WTC11 (cell line): ENCODE data around the gene SRCIN1. TPM values are rescaled to one million over a fixed set of nuclear protein-coding genes. Genes with fewer than 3 reads are reported as not detected.

Experiments
- ATAC-seq: fragments of 200-7000 bp; cut with Tn5 transposase; 2 replicates; pipeline ENCODE4 v1.10.0; 2021; ENCODE audit warnings: mild to moderate bottlenecking, moderate library complexity
- CTCF ChIA-PET: fragments of 300-600 bp; sonication (Branson Sonifier 250); formaldehyde crosslinking; loops from one replicate; lab custom pipeline; 2021; ENCODE audit warnings: antibody characterized with exemption; lab: Charles Lee
- POLR2A ChIA-PET: fragments of 350-600 bp; sonication (Branson Sonifier 250); formaldehyde crosslinking; loops from one replicate; lab custom pipeline; 2021; ENCODE audit warnings: antibody characterized with exemption; lab: Charles Lee
- DNase-seq: peaks from one replicate; pipeline ENCODE4 v3.0.0; 2021; ENCODE audit warnings: low spot score
- H3K27ac Mint-ChIP-seq: 2 replicates; pipeline ENCODE4 v1.8.0; 2021; ENCODE audit warnings: mixed read lengths
- H3K27me3 Mint-ChIP-seq: 2 replicates; pipeline ENCODE4 v1.8.0; 2021; ENCODE audit warnings: low read depth, mild to moderate bottlenecking, moderate library complexity, mixed read lengths
- H3K36me3 Mint-ChIP-seq: 2 replicates; pipeline ENCODE4 v1.8.0; 2021; ENCODE audit warnings: mixed read lengths
- H3K4me1 Mint-ChIP-seq: 2 replicates; pipeline ENCODE4 v1.8.0; 2022; ENCODE audit warnings: mixed read lengths
- H3K4me3 Mint-ChIP-seq: 2 replicates; pipeline ENCODE4 v1.8.0; 2021; ENCODE audit warnings: mild to moderate bottlenecking, moderate library complexity, mixed read lengths
- H3K9me3 Mint-ChIP-seq: 2 replicates; pipeline ENCODE4 v1.8.0; 2021; ENCODE audit warnings: mixed read lengths
- ATF1 ChIP-seq: sonication (generic); formaldehyde crosslinking; IDR thresholded peaks from 2 replicates; pipeline ENCODE4 v1.8.1; 2023; ENCODE audit warnings: mild to moderate bottlenecking, moderate library complexity, missing genetic modification reagents
- CDX4 ChIP-seq: fragments of 250-450 bp; sonication (Bioruptor Pico); IDR thresholded peaks from 2 replicates; pipeline ENCODE4 v1.9.0; 2021; ENCODE audit warnings: moderate library complexity, mild to moderate bottlenecking, inconsistent platforms, borderline replicate concordance
- ERG ChIP-seq: fragments of 250-450 bp; sonication (Bioruptor Pico); IDR thresholded peaks from 2 replicates; pipeline ENCODE4 v1.8.0; 2021; ENCODE audit warnings: mild to moderate bottlenecking
- GABPB1 ChIP-seq: sonication (generic); formaldehyde crosslinking; IDR thresholded peaks from 2 replicates; pipeline ENCODE4 v1.8.1; 2023; ENCODE audit warnings: mild to moderate bottlenecking, missing genetic modification reagents
- GTF2I ChIP-seq: fragments of 250-450 bp; sonication (Bioruptor Pico); conservative IDR thresholded peaks from 2 replicates; pipeline ENCODE4 v1.4.0; 2021; ENCODE audit warnings: mild to moderate bottlenecking
- MAX ChIP-seq: sonication (generic); formaldehyde crosslinking; IDR thresholded peaks from 2 replicates; pipeline ENCODE4 v1.8.0; 2022; ENCODE audit warnings: mild to moderate bottlenecking, missing genetic modification reagents
- MLX ChIP-seq: sonication (generic); formaldehyde crosslinking; IDR thresholded peaks from 2 replicates; pipeline ENCODE4 v1.8.1; 2023; ENCODE audit warnings: mild to moderate bottlenecking, missing genetic modification reagents, moderate library complexity
- NFYB ChIP-seq: sonication (generic); formaldehyde crosslinking; conservative IDR thresholded peaks from 2 replicates; pipeline ENCODE4 v1.8.0; 2022; ENCODE audit warnings: low read depth, missing genetic modification reagents
- NR3C1 ChIP-seq: sonication (generic); formaldehyde crosslinking; conservative IDR thresholded peaks from 2 replicates; pipeline ENCODE4 v1.8.1; 2023; ENCODE audit warnings: low read depth, mild to moderate bottlenecking, missing genetic modification reagents
- OVOL2 ChIP-seq: fragments of 250-450 bp; sonication (Bioruptor Pico); IDR thresholded peaks from 2 replicates; pipeline ENCODE4 v1.9.0; 2021; ENCODE audit warnings: mild to moderate bottlenecking, borderline replicate concordance
- SMAD3 ChIP-seq: sonication (generic); formaldehyde crosslinking; IDR thresholded peaks from 2 replicates; pipeline ENCODE4 v1.8.0; 2022; ENCODE audit warnings: missing genetic modification reagents, mild to moderate bottlenecking, borderline replicate concordance
- TEAD1 ChIP-seq: sonication (generic); formaldehyde crosslinking; IDR thresholded peaks from 2 replicates; pipeline ENCODE4 v1.8.0; 2022; ENCODE audit warnings: mild to moderate bottlenecking, missing genetic modification reagents
- TEAD4 ChIP-seq: sonication (generic); formaldehyde crosslinking; IDR thresholded peaks from 2 replicates; pipeline ENCODE4 v1.8.0; 2022; ENCODE audit warnings: mild to moderate bottlenecking, missing genetic modification reagents
- ZBTB43 ChIP-seq: sonication (generic); formaldehyde crosslinking; IDR thresholded peaks from 2 replicates; pipeline ENCODE4 v1.8.1; 2023; ENCODE audit warnings: mild to moderate bottlenecking, missing genetic modification reagents
- ZNF232 ChIP-seq: sonication (generic); formaldehyde crosslinking; IDR thresholded peaks from 2 replicates; pipeline ENCODE4 v1.8.0; 2022; ENCODE audit warnings: mild to moderate bottlenecking, missing genetic modification reagents
- ZNF263 ChIP-seq: sonication (generic); formaldehyde crosslinking; IDR thresholded peaks from 2 replicates; pipeline ENCODE4 v1.8.1; 2022; ENCODE audit warnings: low read depth, mild to moderate bottlenecking, moderate library complexity, missing genetic modification reagents
- ZNF281 ChIP-seq: sonication (generic); formaldehyde crosslinking; IDR thresholded peaks from 2 replicates; pipeline ENCODE4 v1.8.0; 2023; ENCODE audit warnings: mild to moderate bottlenecking, missing genetic modification reagents
- ZNF423 ChIP-seq: fragments of 250-450 bp; sonication (Bioruptor Pico); IDR thresholded peaks from 2 replicates; pipeline ENCODE4 v2.1.2; 2022; ENCODE audit warnings: mild to moderate bottlenecking, moderate library complexity
- total RNA-seq: library from RNA; stranded (reverse); gene quantifications from 3 replicates; pipeline ENCODE4 v1.2.3, GENCODE V29; 2021

SRCIN1 gene
- total RNA-seq, 1 experiment from 2014 or later = 17.3 TPM

- TF ChIP-seq CDX4 (CRISPR knock-in tag) = no peak
- TF ChIP-seq, all 79 proteins: peak for 0
Observed at GRCh38 chr17:38616361-38616760, 10.6 kb upstream of the SRCIN1 start (continued).

- H3K9me3 Mint-ChIP-seq = peaks cover 13% of the 10 kb centered on the region
- no peak for TF ChIP-seq TEAD4
- TF ChIP-seq ZNF281 (CRISPR knock-in tag) = peak; percentile 29; the same call in 1 of the 2 replicates
- peak; percentile 83 for TF ChIP-seq GABPB1 (CRISPR knock-in tag)
- peak overlapping the region; percentile 31; the same call in 1 of the 2 replicates for H3K27ac Mint-ChIP-seq
- ATAC-seq = no peak
- H3K36me3 Mint-ChIP-seq = peaks cover 14% of the 10 kb centered on the region
- H3K27me3 Mint-ChIP-seq = peaks cover 16% of the 10 kb centered on the region
- ChIA-PET POLR2A (interaction anchor here (0.6 kb wide), 1 partner anchor 49 kb away, joined by 3 read pairs; no protein-coding TSS in a partner anchor), CTCF (interaction anchor here (0.6 to 2.1 kb wide), 7 partner anchors 12 to 73 kb away, joined by 3 to 11 read pairs (median 4); no protein-coding TSS in a partner anchor)
- DNase-seq = no peak
- H3K4me3 Mint-ChIP-seq = no peak overlapping the region
- peaks cover 57% of the 10 kb centered on the region for H3K4me1 Mint-ChIP-seq
Observed at GRCh38 chr17:38613981-38614779, 8.4 kb upstream of the SRCIN1 start.

- TF ChIP-seq MAX (CRISPR knock-in tag) (no peak), SMAD3 (CRISPR knock-in tag) (no peak), ZNF232 (CRISPR knock-in tag) (no peak), OVOL2 (CRISPR knock-in tag) (no peak), ZNF263 (CRISPR knock-in tag) (no peak), ATF1 (no peak), ZBTB43 (CRISPR knock-in tag) (no peak), TEAD1 (no peak), NFYB (CRISPR knock-in tag) (no peak)
- ChIA-PET POLR2A (interaction anchor here (0.6 kb wide), 1 partner anchor 49 kb away, joined by 3 read pairs; no protein-coding TSS in a partner anchor), CTCF (interaction anchor here (0.9 to 2.1 kb wide), 5 partner anchors 11 to 55 kb away, joined by 3 to 11 read pairs (median 9); no protein-coding TSS in a partner anchor)
- H3K4me1 Mint-ChIP-seq = peaks cover 63% of the 10 kb centered on the region
- peaks cover 14% of the 10 kb centered on the region for H3K36me3 Mint-ChIP-seq
- peaks cover 16% of the 10 kb centered on the region; the same call in 1 of the 2 replicates for H3K27me3 Mint-ChIP-seq
- no peak for ATAC-seq
- no peak for DNase-seq
- no peak overlapping the region for H3K4me3 Mint-ChIP-seq
- H3K9me3 Mint-ChIP-seq = peaks cover 13% of the 10 kb centered on the region
- no peak overlapping the region for H3K27ac Mint-ChIP-seq
Observed at GRCh38 chr17:38613525-38613980, 7.8 kb upstream of the SRCIN1 start.

- H3K9me3 Mint-ChIP-seq = peaks cover 13% of the 10 kb centered on the region
- peaks cover 14% of the 10 kb centered on the region for H3K36me3 Mint-ChIP-seq
- H3K27me3 Mint-ChIP-seq = peaks cover 24% of the 10 kb centered on the region
- ChIA-PET POLR2A (no interaction called here), CTCF (interaction anchor here (0.8 to 1.3 kb wide), 3 partner anchors 54 to 102 kb away, joined by 3 read pairs; no protein-coding TSS in a partner anchor)
- H3K27ac Mint-ChIP-seq = no peak overlapping the region
- no peak for ATAC-seq
- TF ChIP-seq GTF2I (peak; percentile 52; the same call in 1 of the 2 replicates), ERG (CRISPR knock-in tag) (no peak), NR3C1 (no peak), NFYB (CRISPR knock-in tag) (no peak), GABPB1 (CRISPR knock-in tag) (no peak), ZNF423 (CRISPR knock-in tag) (no peak), MLX (no peak)
- TF ChIP-seq, all 79 proteins: peak for 1
- DNase-seq = no peak
- Mint-ChIP-seq H3K4me1 (peaks cover 72% of the 10 kb centered on the region), H3K4me3 (no peak overlapping the region)
Observed at GRCh38 chr17:38611872-38612376, 6.2 kb upstream of the SRCIN1 start.
